Measurements from ENCODE around the gene RAB31. TPM values are rescaled to one million over a fixed set of nuclear protein-coding genes. Genes with fewer than 3 reads are reported as not detected.

Gene RAB31
- total RNA-seq, 1 experiment from 2014 or later: 118 TPM

DNA sequence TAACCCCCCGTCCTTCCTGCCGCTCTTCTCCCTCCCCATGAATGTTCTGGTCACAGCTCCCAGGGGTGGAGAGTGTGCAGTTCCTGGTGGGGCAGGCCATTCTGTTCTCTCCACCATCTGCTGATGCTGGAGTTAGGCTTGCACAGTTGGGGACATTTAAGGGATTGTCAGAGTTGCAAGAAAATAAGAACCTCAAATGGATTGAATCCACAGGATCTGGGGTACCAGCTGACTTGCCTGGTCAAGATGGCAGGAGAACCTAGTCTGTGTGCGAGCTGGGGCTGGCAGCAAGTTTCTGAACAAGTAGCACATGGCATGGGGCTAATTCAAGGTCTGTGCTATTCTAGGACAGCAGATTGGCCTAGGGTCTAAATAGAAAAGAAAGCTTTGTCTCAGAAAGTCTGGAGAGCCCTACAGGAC lies 116.9 kb downstream of the RAB31 start:
- DNase-seq (ENCODE audit: low read depth, low spot score) (no peak), ATAC-seq (no peak)
- Histone ChIP-seq H3K27ac (ENCODE audit: low read length) (peak overlapping the region; percentile 73), H3K27me3 (ENCODE audit: control insufficient read depth, insufficient read depth, low read length) (no peaks in the 10 kb centered on the region), H3K9me3 (ENCODE audit: control insufficient read depth, insufficient read depth, low read depth, low read length) (no peaks in the 10 kb centered on the region), H3K4me3 (ENCODE audit: low read depth in 2 of 2, low read length in 2 of 2) (no peak overlapping the region), H3K36me3 (ENCODE audit: control insufficient read depth, insufficient read depth, low read length) (no peaks in the 10 kb centered on the region), H3K4me1 (ENCODE audit: control insufficient read depth, insufficient read depth, low read length) (peaks cover 60% of the 10 kb centered on the region)
- no TSS peak for BruUV-seq (replicated peaks)
- TF ChIP-seq, protein P1, sequence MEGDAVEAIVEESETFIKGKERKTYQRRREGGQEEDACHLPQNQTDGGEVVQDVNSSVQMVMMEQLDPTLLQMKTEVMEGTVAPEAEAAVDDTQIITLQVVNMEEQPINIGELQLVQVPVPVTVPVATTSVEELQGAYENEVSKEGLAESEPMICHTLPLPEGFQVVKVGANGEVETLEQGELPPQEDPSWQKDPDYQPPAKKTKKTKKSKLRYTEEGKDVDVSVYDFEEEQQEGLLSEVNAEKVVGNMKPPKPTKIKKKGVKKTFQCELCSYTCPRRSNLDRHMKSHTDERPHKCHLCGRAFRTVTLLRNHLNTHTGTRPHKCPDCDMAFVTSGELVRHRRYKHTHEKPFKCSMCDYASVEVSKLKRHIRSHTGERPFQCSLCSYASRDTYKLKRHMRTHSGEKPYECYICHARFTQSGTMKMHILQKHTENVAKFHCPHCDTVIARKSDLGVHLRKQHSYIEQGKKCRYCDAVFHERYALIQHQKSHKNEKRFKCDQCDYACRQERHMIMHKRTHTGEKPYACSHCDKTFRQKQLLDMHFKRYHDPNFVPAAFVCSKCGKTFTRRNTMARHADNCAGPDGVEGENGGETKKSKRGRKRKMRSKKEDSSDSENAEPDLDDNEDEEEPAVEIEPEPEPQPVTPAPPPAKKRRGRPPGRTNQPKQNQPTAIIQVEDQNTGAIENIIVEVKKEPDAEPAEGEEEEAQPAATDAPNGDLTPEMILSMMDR (IDR thresholded peaks at IDR 0.05): no peak
- no peak for TF ChIP-seq SIN3A (IDR thresholded peaks at IDR 0.05; ENCODE audit: borderline replicate concordance, insufficient read depth, low read depth, low read length)
- intact Hi-C loops (cut with micrococcal nuclease; ENCODE audit: unreplicated experiment): loop anchor here (10.0 kb wide), 1 partner anchor 90 kb away; the partner anchor contains the start of gene VAPA
- CTCF ChIA-PET: no interaction called here
- POLR2A ChIA-PET: no interaction called here
- in situ Hi-C loops (cut with HindIII; ENCODE audit: low pct_unique_long_range_greater_than_20kb, low sequenced_read_pairs): no loop called here

DNA sequence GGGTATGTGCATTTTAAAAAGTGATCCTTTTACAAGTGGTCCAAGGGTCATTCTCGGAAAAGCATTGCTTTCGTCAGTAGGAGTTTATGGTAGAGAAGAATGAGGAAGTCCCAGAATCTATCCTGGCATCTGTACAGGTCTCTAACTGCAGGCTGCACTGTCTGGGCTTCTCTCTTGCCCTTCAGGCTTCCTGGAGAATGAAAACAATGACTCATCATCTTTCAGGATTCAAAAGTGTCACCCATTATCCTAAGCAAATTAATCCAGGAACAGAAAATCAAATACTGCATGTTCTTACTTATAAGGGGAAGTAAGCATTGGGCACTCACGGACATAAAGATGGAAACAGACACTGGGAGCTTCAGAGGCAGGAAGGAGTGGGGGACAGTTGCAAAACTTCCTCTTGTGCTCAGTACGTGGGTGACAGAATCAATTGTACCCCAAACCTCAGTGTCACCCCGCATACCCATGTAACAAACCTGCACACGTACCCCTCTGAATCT lies 117.5 kb downstream of the RAB31 start:
- peak overlapping the region; percentile 73 for H3K27ac ChIP-seq (ENCODE audit: low read length)
- H3K4me1 ChIP-seq (ENCODE audit: control insufficient read depth, insufficient read depth, low read length): peaks cover 60% of the 10 kb centered on the region
- in situ Hi-C loops (cut with HindIII; ENCODE audit: low pct_unique_long_range_greater_than_20kb, low sequenced_read_pairs) (no loop called here), intact Hi-C loops (cut with micrococcal nuclease; ENCODE audit: unreplicated experiment) (loop anchor here (10.0 kb wide), 1 partner anchor 89 kb away; the partner anchor contains the start of gene VAPA)
- no peaks in the 10 kb centered on the region for H3K36me3 ChIP-seq (ENCODE audit: control insufficient read depth, insufficient read depth, low read length)
- TF ChIP-seq, protein P1 (IDR thresholded peaks at IDR 0.05): no peak
- no peak for TF ChIP-seq POLR2AphosphoS5 (IDR thresholded peaks at IDR 0.05; ENCODE audit: low read depth, low read length)
- TF ChIP-seq TCF7L2 (IDR thresholded peaks at IDR 0.05; ENCODE audit: low read depth, low read length): no peak
- no peak for TF ChIP-seq SIN3A (IDR thresholded peaks at IDR 0.05; ENCODE audit: borderline replicate concordance, insufficient read depth, low read depth, low read length)
- TF ChIP-seq, protein P2, sequence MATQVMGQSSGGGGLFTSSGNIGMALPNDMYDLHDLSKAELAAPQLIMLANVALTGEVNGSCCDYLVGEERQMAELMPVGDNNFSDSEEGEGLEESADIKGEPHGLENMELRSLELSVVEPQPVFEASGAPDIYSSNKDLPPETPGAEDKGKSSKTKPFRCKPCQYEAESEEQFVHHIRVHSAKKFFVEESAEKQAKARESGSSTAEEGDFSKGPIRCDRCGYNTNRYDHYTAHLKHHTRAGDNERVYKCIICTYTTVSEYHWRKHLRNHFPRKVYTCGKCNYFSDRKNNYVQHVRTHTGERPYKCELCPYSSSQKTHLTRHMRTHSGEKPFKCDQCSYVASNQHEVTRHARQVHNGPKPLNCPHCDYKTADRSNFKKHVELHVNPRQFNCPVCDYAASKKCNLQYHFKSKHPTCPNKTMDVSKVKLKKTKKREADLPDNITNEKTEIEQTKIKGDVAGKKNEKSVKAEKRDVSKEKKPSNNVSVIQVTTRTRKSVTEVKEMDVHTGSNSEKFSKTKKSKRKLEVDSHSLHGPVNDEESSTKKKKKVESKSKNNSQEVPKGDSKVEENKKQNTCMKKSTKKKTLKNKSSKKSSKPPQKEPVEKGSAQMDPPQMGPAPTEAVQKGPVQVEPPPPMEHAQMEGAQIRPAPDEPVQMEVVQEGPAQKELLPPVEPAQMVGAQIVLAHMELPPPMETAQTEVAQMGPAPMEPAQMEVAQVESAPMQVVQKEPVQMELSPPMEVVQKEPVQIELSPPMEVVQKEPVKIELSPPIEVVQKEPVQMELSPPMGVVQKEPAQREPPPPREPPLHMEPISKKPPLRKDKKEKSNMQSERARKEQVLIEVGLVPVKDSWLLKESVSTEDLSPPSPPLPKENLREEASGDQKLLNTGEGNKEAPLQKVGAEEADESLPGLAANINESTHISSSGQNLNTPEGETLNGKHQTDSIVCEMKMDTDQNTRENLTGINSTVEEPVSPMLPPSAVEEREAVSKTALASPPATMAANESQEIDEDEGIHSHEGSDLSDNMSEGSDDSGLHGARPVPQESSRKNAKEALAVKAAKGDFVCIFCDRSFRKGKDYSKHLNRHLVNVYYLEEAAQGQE (IDR thresholded peaks at IDR 0.05; ENCODE audit: insufficient read depth in 1 of 2, low read depth in 2 of 2, low read length in 1 of 2): no peak
- H3K9me3 ChIP-seq (ENCODE audit: control insufficient read depth, insufficient read depth, low read depth, low read length): no peaks in the 10 kb centered on the region
- no peak overlapping the region for H3K4me3 ChIP-seq (ENCODE audit: low read depth in 2 of 2, low read length in 2 of 2)
- BruUV-seq (replicated peaks): no TSS peak
- no peak for DNase-seq (ENCODE audit: low read depth, low spot score)
- ChIA-PET POLR2A (no interaction called here), CTCF (no interaction called here)
- H3K27me3 ChIP-seq (ENCODE audit: control insufficient read depth, insufficient read depth, low read length): no peaks in the 10 kb centered on the region
- peak; percentile 62 for ATAC-seq
